K562 (cell line): ENCODE measurements around the gene PFN2. TPM values are rescaled to one million over a fixed set of nuclear protein-coding genes. Genes with fewer than 3 reads are reported as not detected.
A peak's percentile ranks its signal among the peaks of the same experiment; 100 is the strongest.

Source experiments
- ATAC-seq: fragments of 200-7000 bp; cut with Tn5 transposase; 3 replicates; pipeline ENCODE4 v1.9.1; 2020; ENCODE audit warnings: moderate library complexity
- BruUV-seq: library from RNA; stranded (reverse); fragments of 400-500 nt; replicated peaks from 2 replicates; lab custom pipeline; 2021; lab: Mats Ljungman, UMichigan
- CTCF ChIA-PET: fragments of 300-600 bp; formaldehyde crosslinking; extraction: SDS; loops from one replicate; lab custom pipeline; 2021; ENCODE audit warnings: low intra/inter-chr PET ratio; lab: Yijun Ruan, JAX
- POLR2A ChIA-PET: fragments of 300-600, 350-650 bp; sonication (Branson Sonifier 250); formaldehyde crosslinking; extraction: SDS; loops from one replicate; lab custom pipeline; 2021; ENCODE audit warnings: antibody characterized with exemption, inconsistent platforms; lab: Yijun Ruan, JAX
- DNase-seq, 4 experiments: peaks; one replicate each; pipeline versions ENCODE4 v3.0.0 to v3.0.0-alpha.2; 2011 to 2018; ENCODE audit warnings: low spot score in 3 of 4, mixed read lengths in 3 of 4; ENCODE audit errors: extremely low read depth in 1 of 4
- FAIRE-seq: peaks from 2 replicates; lab custom pipeline; 2011; peaks lifted over from hg19 to GRCh38; lab: Jason Lieb, UNC
- H2AFZ ChIP-seq: 2 replicates; pipeline ENCODE4 v1.6.0; 2011; ENCODE audit warnings: low read depth, low read length, control low read depth, inconsistent platforms
- H3K27ac ChIP-seq: fragments of 200-600 bp; 3 replicates; pipeline ENCODE4 v1.8.0; 2011; ENCODE audit warnings: low read depth, mild to moderate bottlenecking, control low read depth, inconsistent platforms, low read length, moderate library complexity, mixed read lengths; ENCODE audit errors: extremely low read depth
- H3K27me3 ChIP-seq, 2 experiments: fragments of 300-600 bp in 1 of 2; 2 replicates in 1 of 2; 3 replicates in 1 of 2; pipeline versions ENCODE4 v1.6.0 to v1.8.0; 2011; ENCODE audit warnings: inconsistent platforms in 2 of 2, low read length in 2 of 2, mild to moderate bottlenecking in 1 of 2, mixed read lengths in 1 of 2, moderate library complexity in 1 of 2; ENCODE audit not compliant: control insufficient read depth in 2 of 2, insufficient read depth in 2 of 2
- H3K36me3 ChIP-seq: fragments of 300-600 bp; 3 replicates; pipeline ENCODE4 v1.8.0; 2011; ENCODE audit warnings: mild to moderate bottlenecking, low read length, inconsistent platforms; ENCODE audit not compliant: control insufficient read depth, insufficient read depth
- H3K4me1 ChIP-seq, 2 experiments: fragments of 200-600 bp in 1 of 2; replicated peaks in 1 of 2; 2 replicates in 1 of 2; 3 replicates in 1 of 2; pipeline versions ENCODE4 v1.5.1 to v1.8.0; 2011; ENCODE audit warnings: inconsistent platforms in 2 of 2, low read length in 2 of 2, mild to moderate bottlenecking in 1 of 2, mixed read lengths in 1 of 2, moderate library complexity in 1 of 2; ENCODE audit not compliant: control insufficient read depth in 2 of 2, insufficient read depth in 2 of 2
- H3K4me2 ChIP-seq: 2 replicates; pipeline ENCODE4 v1.6.1; 2011; ENCODE audit warnings: low read length, control low read depth, inconsistent platforms, mixed read lengths; ENCODE audit not compliant: insufficient read depth
- H3K4me3 ChIP-seq: fragments of 200-600 bp; sonication (generic), shearing (Covaris generic); 2 replicates; pipeline ENCODE4 v1.5.1; 2016; ENCODE audit warnings: control low read depth, inconsistent platforms
- H3K79me2 ChIP-seq: fragments of 200-600 bp; 3 replicates; pipeline ENCODE4 v1.8.0; 2011; ENCODE audit warnings: low read length, inconsistent platforms; ENCODE audit not compliant: control insufficient read depth, insufficient read depth
- H3K9ac ChIP-seq, 2 experiments: 2 replicates each; pipeline versions ENCODE4 v1.6.0 to v1.6.1; 2011; ENCODE audit warnings: low read depth in 2 of 2, low read length in 2 of 2, control low read depth in 1 of 2, inconsistent platforms in 1 of 2, mild to moderate bottlenecking in 1 of 2, mixed read lengths in 1 of 2; ENCODE audit not compliant: insufficient read depth in 1 of 2
- H3K9me1 ChIP-seq: one replicate; pipeline ENCODE4 v1.6.0; 2011; ENCODE audit warnings: inconsistent platforms, mild to moderate bottlenecking, low read length, moderate library complexity; ENCODE audit not compliant: control insufficient read depth, insufficient read depth
- H3K9me3 ChIP-seq: replicated peaks from 2 replicates; pipeline ENCODE4 v1.5.1; 2011; ENCODE audit warnings: low read depth, low read length, inconsistent platforms; ENCODE audit not compliant: control insufficient read depth, insufficient read depth
- H4K20me1 ChIP-seq: replicated peaks from 2 replicates; pipeline ENCODE4 v1.6.1; 2011; ENCODE audit warnings: low read length, inconsistent platforms, mixed read lengths; ENCODE audit not compliant: control insufficient read depth, insufficient read depth
- GATA2 ChIP-seq: sonication (generic); formaldehyde crosslinking; IDR thresholded peaks from 2 replicates; pipeline ENCODE4 v1.4.0; 2020; ENCODE audit warnings: mild to moderate bottlenecking, missing genetic modification reagents
- KLF16 ChIP-seq: IDR thresholded peaks from 2 replicates; pipeline ENCODE4 v1.6.1; 2016; ENCODE audit warnings: antibody characterized with exemption
- RAD21 ChIP-seq, 2 experiments: fragments of 250-450 bp in 1 of 2; fragments of 450-650 bp in 1 of 2; sonication (Bioruptor Pico) in 1 of 2; formaldehyde crosslinking in 1 of 2; IDR thresholded peaks in 1 of 2; conservative IDR thresholded peaks in 1 of 2; 2 replicates each; pipeline versions ENCODE4 v1.4.0 to v1.8.0; 2020 to 2022; ENCODE audit warnings: mild to moderate bottlenecking in 2 of 2, moderate library complexity in 1 of 2
- SMAD1 ChIP-seq: fragments of 150-350 bp; IDR thresholded peaks from 2 replicates; pipeline ENCODE4 v1.6.1; 2014; ENCODE audit warnings: low read length, low read depth; ENCODE audit not compliant: partially characterized antibody
- SPI1 ChIP-seq: IDR thresholded peaks from 2 replicates; pipeline ENCODE4 v1.6.1; 2011; ENCODE audit warnings: low read depth, low read length, control low read depth, borderline replicate concordance
- TARDBP ChIP-seq: fragments of 450-650 bp; IDR thresholded peaks from 2 replicates; pipeline ENCODE4 v1.6.1; 2016
- TRIM24 ChIP-seq, 2 experiments: fragments of 450-650 bp; IDR thresholded peaks; 2 replicates each; pipeline ENCODE4 v1.6.1; 2016
- ZBTB33 ChIP-seq: sonication (generic); formaldehyde crosslinking; IDR thresholded peaks from 2 replicates; pipeline ENCODE4 v1.8.1; 2023; ENCODE audit warnings: mild to moderate bottlenecking, missing genetic modification reagents
- ZNF76 ChIP-seq: fragments of 250-450 bp; sonication (Bioruptor Pico); IDR thresholded peaks from 2 replicates; pipeline ENCODE4 v1.4.0; 2020; ENCODE audit warnings: mild to moderate bottlenecking, moderate library complexity, borderline replicate concordance
- WGBS: fragments of 100-300 bp; shearing (Covaris generic); methylation state at CpG from one replicate; pipeline ENCODE4 v1.1.6; 2016; ENCODE audit warnings: low coverage, mixed read lengths; ENCODE audit not compliant: insufficient coverage; ENCODE audit errors: missing lambda C conversion rate; 5-methylcytosine and 5-hydroxymethylcytosine counted together
- in situ Hi-C: fragments of 300-500 bp; cut with MboI; formaldehyde crosslinking; loops from 4 replicates; pipeline ENCODE4 v1.15.0; 2018; ENCODE audit warnings: inconsistent platforms, mixed read lengths
- intact Hi-C: fragments of 100-400 bp; cut with micrococcal nuclease; formaldehyde crosslinking; loops from 2 replicates; pipeline ENCODE4 v1.14.2; 2022
- polyA plus RNA-seq, 8 experiments: library from polyadenylated mRNA; depleted of rRNA in 4 of 8; stranded (reverse) in 5 of 8; unstranded in 3 of 8; fragments of >200 nt; fragmentation: Nextera tagmentation in 2 of 8; fragmentation: Illumina TruSeq in 1 of 8; extraction: Ambion mirVana in 2 of 8; extraction: Trizol in 1 of 8; gene quantifications; 2 replicates each; pipeline versions ENCODE4 v1.2.1 to v1.2.3, GENCODE V29; 2011 to 2014; ENCODE audit warnings: inconsistent platforms in 1 of 8, missing spikeins in 1 of 8
- total RNA-seq, 7 experiments: library from RNA; depleted of rRNA in 6 of 7; stranded (reverse); fragments of >200 nt in 6 of 7; fragmentation: Illumina TruSeq in 2 of 7; extraction: Trizol in 2 of 7; gene quantifications; 2 replicates each; pipeline versions ENCODE4 v1.2.1 to v1.2.3, GENCODE V29; 2011 to 2021; ENCODE audit warnings: low replicate concordance in 1 of 7

The PFN2 gene
- total and polyA plus RNA-seq, 9 of the 15 experiments (the other 6 are each of a cell fraction or from before 2014, with no cell fraction given) = 0.14 to 0.86 (median 0.35) TPM

- TF ChIP-seq GATA2 (CRISPR knock-in tag) (no peak), TRIM24 (IDR thresholded peaks at IDR 0.05) (no peak), KLF16 (no peak), RAD21 (CRISPR knock-in tag; conservative IDR thresholded peaks at IDR 0.05 in 1 of 2, IDR thresholded peaks at IDR 0.05 in 1 of 2) (no peak), TARDBP (no peak), ZNF76 (CRISPR knock-in tag) (no peak)
Observed at GRCh38 chr3:149992416-149993058, 21.8 kb upstream of the PFN2 start (continued).

GRCh38 chr3:149990423-149990948 lies 19.8 kb upstream of the PFN2 start:
- Histone ChIP-seq H3K4me3 (no peak overlapping the region), H3K27ac (no peak overlapping the region), H3K27me3 (no peaks in the 10 kb centered on the region), H3K36me3 (no peaks in the 10 kb centered on the region), H3K9ac (no peak overlapping the region), H2AFZ (no peak overlapping the region), H4K20me1 (no peaks in the 10 kb centered on the region), H3K9me1 (no peaks in the 10 kb centered on the region), H3K79me2 (no peaks in the 10 kb centered on the region), H3K4me2 (no peak overlapping the region), H3K9me3 (no peaks in the 10 kb centered on the region; the same call in 1 of the 2 replicates), H3K4me1 (no peaks in the 10 kb centered on the region)
- FAIRE-seq = no peak
- DNase-seq = no peak
- ChIA-PET CTCF (no interaction called here), POLR2A (no interaction called here)
- BruUV-seq = no TSS peak
- in situ Hi-C loops (no loop called here), intact Hi-C loops (no loop called here)
- peak; percentile 60; the same call in 1 of the 2 replicates for TF ChIP-seq SPI1
- TF ChIP-seq ZBTB33 = no peak
- no peak for TF ChIP-seq SMAD1
- no peak for ATAC-seq
- WGBS = 6% methylated on average over 1 of the region's 1 CpG
